ENCODE data around the gene PCDHA4. TPM values are rescaled to one million over a fixed set of nuclear protein-coding genes. Genes with fewer than 3 reads are reported as not detected.
"Not testable (repeated sequence)": the region's sequence is repeated elsewhere in the genome, so short reads cannot be mapped to it uniquely, and the experiment has no call there.

PCDHA4 gene
- total RNA-seq, 1 donor from 2014 or later = 10.7 TPM

DNA sequence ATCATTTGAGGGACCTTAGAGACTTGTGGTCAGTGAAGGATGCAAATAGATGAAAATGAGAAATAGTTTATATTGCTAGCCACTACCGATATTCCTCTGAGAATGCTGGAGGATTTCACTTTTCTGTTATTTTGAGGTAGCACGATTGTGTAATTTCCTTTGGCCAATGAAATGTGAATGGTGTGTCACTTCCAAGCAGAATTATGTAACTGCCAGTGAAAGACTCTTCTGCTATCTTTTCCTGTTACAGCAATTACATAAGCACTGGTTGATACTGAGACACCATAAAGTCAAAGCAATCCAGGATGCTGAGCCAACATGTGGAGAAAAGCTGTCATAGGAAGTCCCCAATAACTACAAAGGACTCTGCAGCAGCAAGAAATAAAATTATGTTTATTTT lies 15.8 kb upstream of the PCDHA4 start:
- H3K4me3 Mint-ChIP-seq = no peak overlapping the region
- H3K36me3 Mint-ChIP-seq = peaks cover 5% of the 10 kb centered on the region
- H3K9me3 Mint-ChIP-seq = peaks cover 5% of the 10 kb centered on the region
- no peaks in the 10 kb centered on the region for H3K4me1 Mint-ChIP-seq (ENCODE audit: unreplicated experiment)
- TF ChIP-seq, protein P1, sequence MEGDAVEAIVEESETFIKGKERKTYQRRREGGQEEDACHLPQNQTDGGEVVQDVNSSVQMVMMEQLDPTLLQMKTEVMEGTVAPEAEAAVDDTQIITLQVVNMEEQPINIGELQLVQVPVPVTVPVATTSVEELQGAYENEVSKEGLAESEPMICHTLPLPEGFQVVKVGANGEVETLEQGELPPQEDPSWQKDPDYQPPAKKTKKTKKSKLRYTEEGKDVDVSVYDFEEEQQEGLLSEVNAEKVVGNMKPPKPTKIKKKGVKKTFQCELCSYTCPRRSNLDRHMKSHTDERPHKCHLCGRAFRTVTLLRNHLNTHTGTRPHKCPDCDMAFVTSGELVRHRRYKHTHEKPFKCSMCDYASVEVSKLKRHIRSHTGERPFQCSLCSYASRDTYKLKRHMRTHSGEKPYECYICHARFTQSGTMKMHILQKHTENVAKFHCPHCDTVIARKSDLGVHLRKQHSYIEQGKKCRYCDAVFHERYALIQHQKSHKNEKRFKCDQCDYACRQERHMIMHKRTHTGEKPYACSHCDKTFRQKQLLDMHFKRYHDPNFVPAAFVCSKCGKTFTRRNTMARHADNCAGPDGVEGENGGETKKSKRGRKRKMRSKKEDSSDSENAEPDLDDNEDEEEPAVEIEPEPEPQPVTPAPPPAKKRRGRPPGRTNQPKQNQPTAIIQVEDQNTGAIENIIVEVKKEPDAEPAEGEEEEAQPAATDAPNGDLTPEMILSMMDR (conservative IDR thresholded peaks at IDR 0.05) = no peak
- no peak for DNase-seq (ENCODE audit: extremely low spot score, unreplicated experiment)
- H3K27me3 Mint-ChIP-seq = no peaks in the 10 kb centered on the region
- no peak overlapping the region for H3K27ac Mint-ChIP-seq

DNA sequence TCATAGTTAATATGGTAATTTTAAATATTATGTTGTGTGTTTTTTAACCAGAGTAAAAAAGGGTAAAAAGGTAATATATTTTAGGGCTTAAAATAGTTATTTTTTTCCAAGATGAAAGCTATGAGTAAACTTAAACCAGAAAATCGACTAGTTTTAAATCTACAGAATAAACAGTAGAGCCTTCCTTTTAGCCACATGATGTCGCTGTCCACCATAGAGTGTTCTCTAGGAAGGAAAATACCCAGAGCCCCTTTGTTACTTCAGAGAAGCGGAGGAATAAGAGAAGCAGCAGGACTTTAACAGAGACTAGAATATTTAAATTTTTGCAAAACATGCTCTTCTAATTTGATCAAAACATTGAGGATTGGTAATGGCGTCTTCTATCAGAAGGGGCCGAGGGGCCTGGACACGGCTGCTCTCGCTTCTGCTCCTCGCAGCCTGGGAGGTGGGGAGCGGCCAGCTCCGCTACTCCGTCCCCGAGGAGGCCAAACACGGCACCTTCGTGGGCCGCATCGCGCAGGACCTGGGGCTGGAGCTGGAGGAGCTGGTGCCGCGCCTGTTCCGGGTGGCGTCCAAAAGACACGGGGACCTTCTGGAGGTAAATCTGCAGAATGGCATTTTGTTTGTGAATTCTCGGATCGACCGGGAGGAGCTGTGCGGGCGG lies 12.1 kb upstream of the PCDHA4 start, which contains the start of gene PCDHA2:
Gene PCDHA2 (plus strand): TSS at position 258 of the 664 bp plus-strand sequence.
- H3K4me3 Mint-ChIP-seq = peak within 1 kb of the TSS; percentile 91

DNA sequence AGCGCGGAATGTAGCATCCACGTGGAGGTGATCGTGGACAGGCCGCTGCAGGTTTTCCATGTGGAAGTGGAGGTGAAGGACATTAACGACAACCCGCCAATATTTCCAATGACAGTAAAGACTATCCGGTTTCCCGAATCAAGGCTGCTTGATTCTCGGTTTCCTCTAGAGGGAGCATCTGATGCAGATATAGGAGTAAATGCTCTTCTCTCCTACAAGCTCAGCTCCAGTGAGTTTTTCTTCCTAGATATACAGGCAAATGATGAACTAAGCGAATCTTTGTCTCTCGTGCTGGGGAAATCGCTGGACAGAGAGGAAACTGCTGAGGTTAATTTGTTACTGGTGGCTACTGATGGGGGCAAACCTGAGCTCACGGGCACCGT lies 11.6 kb upstream of the PCDHA4 start:
- TF ChIP-seq, protein P1 (conservative IDR thresholded peaks at IDR 0.05) = peak; percentile 38
- Mint-ChIP-seq H3K9me3 (peaks cover 4% of the 10 kb centered on the region), H3K27ac (peak overlapping the region; percentile 51)

More for the DNA sequence above, 12.1 kb upstream of the PCDHA4 start, which contains the start of gene PCDHA2:
- H3K27ac Mint-ChIP-seq = peak within 1 kb of the TSS; percentile 51
- no peak for DNase-seq (ENCODE audit: extremely low spot score, unreplicated experiment)
- H3K36me3 Mint-ChIP-seq = peaks cover 5% of the 10 kb centered on the region
- no peaks in the 10 kb centered on the region for H3K27me3 Mint-ChIP-seq
- TF ChIP-seq, protein P1 (conservative IDR thresholded peaks at IDR 0.05) = peak; percentile 37
- H3K9me3 Mint-ChIP-seq = peaks cover 1% of the 10 kb centered on the region
- no peaks in the 10 kb centered on the region for H3K4me1 Mint-ChIP-seq (ENCODE audit: unreplicated experiment)

DNA sequence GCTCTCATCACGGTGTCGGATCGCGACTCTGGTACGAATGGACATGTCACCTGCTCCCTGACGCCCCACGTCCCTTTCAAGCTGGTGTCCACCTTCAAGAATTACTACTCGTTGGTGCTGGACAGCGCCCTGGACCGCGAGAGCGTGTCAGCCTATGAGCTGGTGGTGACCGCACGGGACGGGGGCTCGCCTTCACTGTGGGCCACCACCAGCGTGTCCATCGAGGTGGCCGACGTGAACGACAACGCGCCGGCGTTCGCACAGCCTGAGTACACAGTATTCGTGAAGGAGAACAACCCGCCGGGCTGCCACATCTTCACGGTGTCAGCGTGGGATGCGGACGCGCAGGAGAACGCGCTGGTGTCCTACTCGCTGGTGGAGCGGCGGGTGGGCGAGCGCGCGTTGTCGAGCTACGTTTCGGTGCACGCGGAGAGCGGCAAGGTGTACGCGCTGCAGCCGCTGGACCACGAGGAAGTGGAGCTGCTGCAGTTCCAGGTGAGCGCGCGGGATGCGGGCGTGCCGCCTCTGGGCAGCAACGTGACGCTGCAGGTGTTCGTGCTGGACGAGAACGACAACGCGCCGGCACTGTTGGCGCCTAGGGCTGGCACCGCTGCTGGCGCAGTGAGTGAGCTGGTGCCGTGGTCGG lies 10.7 kb upstream of the PCDHA4 start:
- not testable (repeated sequence) for H3K27ac Mint-ChIP-seq, H3K9me3 Mint-ChIP-seq, H3K4me3 Mint-ChIP-seq

More for the DNA sequence above, 11.6 kb upstream of the PCDHA4 start:
- no peaks in the 10 kb centered on the region for H3K4me1 Mint-ChIP-seq (ENCODE audit: unreplicated experiment)
- H3K27me3 Mint-ChIP-seq = no peaks in the 10 kb centered on the region
- peaks cover 5% of the 10 kb centered on the region for H3K36me3 Mint-ChIP-seq
- peak overlapping the region; percentile 91 for H3K4me3 Mint-ChIP-seq
- DNase-seq (ENCODE audit: extremely low spot score, unreplicated experiment) = no peak

DNA sequence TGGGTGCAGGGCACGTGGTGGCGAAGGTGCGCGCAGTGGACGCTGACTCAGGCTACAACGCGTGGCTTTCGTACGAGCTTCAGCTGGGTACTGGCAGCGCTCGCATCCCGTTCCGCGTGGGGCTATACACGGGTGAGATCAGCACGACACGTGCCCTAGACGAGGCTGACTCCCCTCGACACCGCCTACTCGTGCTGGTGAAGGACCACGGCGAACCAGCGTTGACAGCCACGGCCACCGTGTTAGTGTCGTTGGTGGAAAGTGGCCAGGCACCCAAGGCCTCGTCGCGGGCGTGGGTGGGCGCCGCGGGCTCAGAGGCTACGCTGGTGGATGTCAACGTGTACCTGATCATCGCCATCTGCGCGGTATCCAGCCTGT lies 10.2 kb upstream of the PCDHA4 start:
- Mint-ChIP-seq H3K4me1 (ENCODE audit: unreplicated experiment) (no peaks in the 10 kb centered on the region), H3K36me3 (peaks cover 5% of the 10 kb centered on the region), H3K9me3 (peaks cover 5% of the 10 kb centered on the region), H3K27me3 (no peaks in the 10 kb centered on the region), H3K27ac (no peak overlapping the region), H3K4me3 (no peak overlapping the region)
- DNase-seq (ENCODE audit: extremely low spot score, unreplicated experiment) = no peak
- TF ChIP-seq, protein P1 (conservative IDR thresholded peaks at IDR 0.05) = no peak

More for the DNA sequence above, 10.7 kb upstream of the PCDHA4 start:
- H3K36me3 Mint-ChIP-seq; H3K4me1 Mint-ChIP-seq (ENCODE audit: unreplicated experiment); DNase-seq (ENCODE audit: extremely low spot score, unreplicated experiment); H3K27me3 Mint-ChIP-seq: not testable (repeated sequence)

DNA sequence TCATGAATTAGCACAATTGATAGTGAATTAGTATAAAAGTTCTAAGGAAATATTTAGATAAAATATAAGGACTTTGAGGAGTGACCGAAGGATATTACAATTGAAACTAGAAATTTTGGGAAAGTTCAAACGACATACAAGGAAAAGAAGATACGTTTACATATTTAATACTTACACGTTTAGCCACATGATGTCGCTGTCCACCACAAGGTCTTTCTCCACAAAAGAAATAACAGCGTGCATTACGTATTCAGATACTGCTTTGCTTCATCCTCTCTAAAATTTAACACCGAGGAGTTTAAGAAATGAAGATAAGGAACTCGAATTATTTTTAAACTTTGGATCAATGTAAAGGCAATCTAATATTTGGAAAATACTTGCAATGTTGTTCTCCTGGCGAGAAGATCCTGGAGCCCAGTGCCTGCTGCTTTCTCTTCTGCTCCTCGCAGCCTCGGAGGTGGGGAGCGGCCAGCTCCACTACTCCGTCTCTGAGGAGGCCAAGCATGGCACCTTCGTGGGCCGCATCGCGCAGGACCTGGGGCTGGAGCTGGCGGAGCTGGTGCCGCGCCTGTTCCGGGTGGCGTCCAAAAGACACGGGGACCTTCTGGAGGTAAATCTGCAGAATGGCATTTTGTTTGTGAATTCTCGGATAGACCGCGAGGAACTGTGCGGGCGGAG lies 5.9 kb upstream of the PCDHA4 start, which contains the start of gene PCDHA3:
Gene PCDHA3 (plus strand): TSS at position 242 of the 678 bp plus-strand sequence.
- H3K27ac Mint-ChIP-seq = no peak within 1 kb of the TSS
- H3K9me3 Mint-ChIP-seq = peaks cover 5% of the 10 kb centered on the region
- no peaks in the 10 kb centered on the region for H3K4me1 Mint-ChIP-seq (ENCODE audit: unreplicated experiment)
- no peak for DNase-seq (ENCODE audit: extremely low spot score, unreplicated experiment)
- H3K36me3 Mint-ChIP-seq = peaks cover 12% of the 10 kb centered on the region
- TF ChIP-seq, protein P1 (conservative IDR thresholded peaks at IDR 0.05) = no peak
- H3K4me3 Mint-ChIP-seq = peak within 1 kb of the TSS; percentile 74
- no peaks in the 10 kb centered on the region for H3K27me3 Mint-ChIP-seq
